Measurements from ENCODE around the gene TRIM7.

The TRIM7 gene

DNA sequence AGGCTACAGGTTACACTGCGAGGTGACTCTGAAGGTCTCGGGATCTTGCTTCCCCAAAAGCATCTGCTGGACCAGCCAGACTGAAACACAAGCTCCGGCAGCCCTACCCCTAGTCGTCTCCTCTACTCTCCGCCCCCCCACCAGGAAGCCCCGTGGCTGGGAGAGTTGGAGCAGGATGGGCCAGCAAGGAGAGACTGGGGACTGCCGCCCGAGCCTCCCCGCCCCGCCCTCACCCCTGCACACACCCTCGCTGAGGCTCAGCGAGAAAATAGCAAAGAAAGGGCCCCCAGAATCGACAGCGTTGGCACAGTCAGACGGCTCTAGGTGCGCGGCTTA, 1.3 kb downstream of the TRIM7 start:
- H3K4me3 ChIP-seq (ENCODE audit: low read length), result peak overlapping the region; percentile 71
- DNase-seq (ENCODE audit: low read depth), result peak; percentile 41
- TF ChIP-seq, protein P1, sequence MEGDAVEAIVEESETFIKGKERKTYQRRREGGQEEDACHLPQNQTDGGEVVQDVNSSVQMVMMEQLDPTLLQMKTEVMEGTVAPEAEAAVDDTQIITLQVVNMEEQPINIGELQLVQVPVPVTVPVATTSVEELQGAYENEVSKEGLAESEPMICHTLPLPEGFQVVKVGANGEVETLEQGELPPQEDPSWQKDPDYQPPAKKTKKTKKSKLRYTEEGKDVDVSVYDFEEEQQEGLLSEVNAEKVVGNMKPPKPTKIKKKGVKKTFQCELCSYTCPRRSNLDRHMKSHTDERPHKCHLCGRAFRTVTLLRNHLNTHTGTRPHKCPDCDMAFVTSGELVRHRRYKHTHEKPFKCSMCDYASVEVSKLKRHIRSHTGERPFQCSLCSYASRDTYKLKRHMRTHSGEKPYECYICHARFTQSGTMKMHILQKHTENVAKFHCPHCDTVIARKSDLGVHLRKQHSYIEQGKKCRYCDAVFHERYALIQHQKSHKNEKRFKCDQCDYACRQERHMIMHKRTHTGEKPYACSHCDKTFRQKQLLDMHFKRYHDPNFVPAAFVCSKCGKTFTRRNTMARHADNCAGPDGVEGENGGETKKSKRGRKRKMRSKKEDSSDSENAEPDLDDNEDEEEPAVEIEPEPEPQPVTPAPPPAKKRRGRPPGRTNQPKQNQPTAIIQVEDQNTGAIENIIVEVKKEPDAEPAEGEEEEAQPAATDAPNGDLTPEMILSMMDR (IDR thresholded peaks at IDR 0.05; ENCODE audit: insufficient read depth, low read depth, low read length, missing control alignments), result no peak

DNA sequence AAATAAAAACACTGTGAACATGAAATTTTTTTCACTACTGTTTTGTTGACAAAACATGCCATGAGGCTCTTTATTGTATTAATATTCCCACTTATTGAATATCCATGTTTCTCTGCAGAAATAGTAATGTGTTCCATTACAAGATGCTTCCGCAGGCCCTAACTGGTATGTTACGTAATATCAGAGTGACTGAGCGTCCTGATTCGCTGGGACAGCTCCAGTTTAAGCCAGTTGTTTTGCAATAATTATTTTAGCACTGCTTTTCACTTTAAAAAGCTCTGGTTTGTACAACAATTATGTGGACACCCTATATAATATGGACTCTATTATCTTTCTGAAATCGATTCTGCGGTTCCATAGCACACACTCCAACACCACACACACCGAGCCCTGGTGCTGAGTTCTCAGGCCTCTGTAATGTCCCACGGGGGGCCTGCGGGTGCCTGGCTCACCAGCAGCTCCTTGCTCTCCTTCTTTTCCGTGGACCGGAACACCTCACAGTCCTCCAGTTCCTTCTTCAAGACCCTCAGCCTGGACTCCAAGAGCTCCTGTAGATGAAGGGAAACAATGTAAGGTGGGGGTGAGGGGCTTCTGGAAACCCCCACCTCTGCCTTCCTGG, 1.8 kb downstream of the TRIM7 start:
- DNase-seq (ENCODE audit: low read depth), result peak; percentile 80
- TF ChIP-seq, protein P1 (IDR thresholded peaks at IDR 0.05; ENCODE audit: insufficient read depth, low read depth, low read length, missing control alignments), result no peak
- H3K4me3 ChIP-seq (ENCODE audit: low read length), result peak overlapping the region; percentile 71

DNA sequence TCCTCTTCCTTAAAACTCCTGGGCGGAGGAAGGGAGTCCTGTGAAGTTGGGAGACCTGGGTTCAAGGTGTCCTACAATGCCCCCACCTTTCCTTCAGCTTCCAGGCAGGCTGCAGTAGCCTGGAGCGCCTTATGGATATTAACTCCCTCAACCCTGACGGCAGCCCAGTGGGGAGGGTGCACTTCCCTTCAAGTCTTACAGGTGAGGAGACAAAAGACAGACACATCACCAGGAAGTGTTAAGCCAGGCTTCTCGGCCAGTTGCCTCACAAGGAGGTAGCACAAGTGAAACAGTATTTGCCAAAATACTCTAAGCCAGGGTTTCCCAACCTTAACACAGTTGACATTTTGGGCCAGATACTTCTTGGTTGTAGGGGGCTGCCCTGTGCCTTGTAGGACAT, 4.2 kb downstream of the TRIM7 start:
- no peak for DNase-seq (ENCODE audit: low read depth)
- TF ChIP-seq, protein P1 (IDR thresholded peaks at IDR 0.05; ENCODE audit: insufficient read depth, low read depth, low read length, missing control alignments), result no peak
- H3K4me3 ChIP-seq (ENCODE audit: low read length), result no peak overlapping the region

DNA sequence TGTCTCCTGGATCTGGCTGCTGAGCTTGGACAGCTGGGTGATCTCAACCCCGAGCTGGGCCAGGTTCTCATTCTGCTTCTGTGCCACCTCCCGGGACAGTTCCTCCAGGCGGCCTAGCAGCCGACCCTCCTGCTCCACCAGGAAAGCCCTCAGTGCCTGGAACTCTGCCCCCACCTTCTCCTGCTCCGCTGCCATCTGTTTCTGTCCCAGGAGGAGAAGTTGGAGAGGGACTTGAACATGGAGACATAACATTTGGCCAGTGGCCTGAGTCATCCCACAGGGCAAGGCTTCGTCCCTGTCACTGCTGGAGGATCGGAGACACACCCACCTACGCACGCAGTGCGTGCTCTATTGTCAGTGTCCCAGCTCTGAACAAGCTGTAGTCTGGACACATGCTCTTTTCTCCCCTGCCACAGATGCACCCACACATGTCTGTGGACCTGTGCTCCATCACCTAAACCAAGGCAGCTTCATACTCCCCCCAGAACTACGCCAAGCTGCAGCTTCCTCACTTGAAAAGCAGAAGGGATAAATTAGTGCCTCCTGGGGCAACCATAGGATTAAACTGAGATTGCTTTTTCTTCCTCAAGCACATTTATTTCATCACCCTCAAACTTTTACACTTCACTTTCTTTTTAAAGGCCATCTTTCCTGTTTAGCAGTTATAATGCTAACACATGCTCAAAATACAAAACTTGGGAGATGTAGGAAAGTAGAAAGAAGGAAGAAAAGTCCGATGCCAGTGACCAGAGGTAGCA, 4.9 kb downstream of the TRIM7 start:
- TF ChIP-seq, protein P1 (IDR thresholded peaks at IDR 0.05; ENCODE audit: insufficient read depth, low read depth, low read length, missing control alignments), result no peak
- no peak for DNase-seq (ENCODE audit: low read depth)
- no peak overlapping the region for H3K4me3 ChIP-seq (ENCODE audit: low read length)

DNA sequence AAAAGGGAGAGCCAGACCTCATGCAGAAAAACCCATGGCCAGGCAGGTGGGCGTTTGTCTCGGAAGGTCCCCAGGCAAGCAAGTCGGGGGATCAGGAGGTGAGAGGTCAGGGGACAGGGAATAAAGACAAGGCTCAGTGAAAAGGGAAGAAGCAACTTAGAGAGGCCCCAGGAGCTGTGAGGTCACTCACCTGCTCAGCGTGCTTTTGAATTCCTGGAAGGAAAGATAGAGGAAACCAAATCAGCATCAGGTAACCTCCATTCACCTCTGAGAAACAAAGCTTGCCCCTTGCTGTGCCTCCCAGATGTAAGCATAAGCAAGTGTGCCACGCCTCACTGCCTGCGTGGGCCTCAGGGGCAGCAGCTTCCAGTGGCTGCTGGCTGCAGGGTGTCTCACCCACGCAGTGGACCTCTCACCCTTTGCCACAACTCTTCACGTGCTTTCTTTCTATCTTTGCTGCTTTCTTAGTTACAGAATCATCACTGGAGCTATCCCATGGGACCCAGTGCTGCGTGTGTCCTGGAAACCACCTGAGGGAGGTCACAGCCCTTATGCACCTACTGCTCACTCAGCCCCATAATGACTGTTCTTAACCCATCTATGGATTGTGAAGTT, 6.0 kb downstream of the TRIM7 start:
- DNase-seq (ENCODE audit: low read depth), result no peak
- H3K4me3 ChIP-seq (ENCODE audit: low read length), result no peak overlapping the region
- TF ChIP-seq, protein P1 (IDR thresholded peaks at IDR 0.05; ENCODE audit: insufficient read depth, low read depth, low read length, missing control alignments), result no peak

DNA sequence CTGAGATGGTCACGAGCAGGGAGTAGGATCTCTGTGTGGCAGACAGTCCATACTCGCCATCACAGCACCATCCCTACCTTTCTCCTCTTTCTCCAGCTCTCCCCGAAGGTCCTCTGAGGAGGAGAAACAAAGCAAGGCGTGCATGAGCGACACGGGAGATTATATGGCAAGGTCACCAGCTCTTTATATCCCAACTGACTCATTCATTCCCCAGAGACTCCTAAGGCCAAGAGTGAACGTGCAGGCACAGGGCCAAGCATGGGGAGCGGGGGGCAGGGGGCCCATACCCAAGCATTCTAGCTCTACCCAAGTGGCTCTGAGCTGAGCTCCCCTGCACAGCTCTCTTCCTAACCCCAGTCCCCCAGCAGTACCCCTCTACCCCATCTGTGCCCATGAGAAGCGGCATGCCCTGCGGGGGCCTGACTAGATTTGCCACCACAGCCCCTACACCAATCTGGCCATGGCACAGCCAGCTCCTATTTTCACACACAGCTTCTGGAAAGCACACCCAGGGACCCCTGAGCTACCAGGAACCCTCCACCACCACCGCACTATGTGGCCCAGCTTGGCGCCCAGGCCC, 6.8 kb downstream of the TRIM7 start:
- DNase-seq (ENCODE audit: low read depth), result no peak
- TF ChIP-seq, protein P1 (IDR thresholded peaks at IDR 0.05; ENCODE audit: insufficient read depth, low read depth, low read length, missing control alignments), result no peak
- no peak overlapping the region for H3K4me3 ChIP-seq (ENCODE audit: low read length)

All from epithelial cell of esophagus (primary cell).